A549 (cell line): ENCODE results near the gene MACF1. TPM values are rescaled to one million over a fixed set of nuclear protein-coding genes. Genes with fewer than 3 reads are reported as not detected.

Source experiments
- ATAC-seq, 2 experiments: fragments of 200-7000 bp in 1 of 2; fragments of >200 bp in 1 of 2; cut with Nextera tagmentation in 1 of 2; cut with Tn5 transposase in 1 of 2; 3 replicates each; pipeline versions ENCODE4 v1.8.0 to v1.9.1; 2018 to 2020; ENCODE audit warnings: mild to moderate bottlenecking in 1 of 2, moderate library complexity in 1 of 2
- CTCF ChIA-PET: fragments of 300-600 bp; sonication (Branson Sonifier 250); formaldehyde crosslinking; extraction: SDS; loops from one replicate; lab custom pipeline; 2021; ENCODE audit warnings: antibody characterized with exemption, inconsistent platforms; lab: Yijun Ruan, JAX
- POLR2A ChIA-PET: fragments of 350-600 bp; formaldehyde crosslinking; extraction: SDS; loops from one replicate; lab custom pipeline; 2021; ENCODE audit warnings: antibody characterized with exemption, inconsistent platforms; lab: Yijun Ruan, JAX
- DNase-seq, 2 experiments: peaks; one replicate each; pipeline versions ENCODE4 v3.0.0 to v3.0.0-alpha.2; 2011 to 2016; ENCODE audit warnings: low read depth in 1 of 2, low spot score in 1 of 2
- FAIRE-seq: peaks from 2 replicates; lab custom pipeline; 2011; peaks lifted over from hg19 to GRCh38; lab: Jason Lieb, UNC
- H3K27ac ChIP-seq, 2 experiments: fragments of >200 bp; sonication (Bioruptor Twin); formaldehyde crosslinking; 3 replicates each; pipeline ENCODE4 v1.5.1; 2016 to 2017
- H3K4me1 ChIP-seq: fragments of >200 bp; sonication (Bioruptor Twin); formaldehyde crosslinking; 3 replicates; pipeline ENCODE4 v1.6.1; 2016
- H3K4me2 ChIP-seq: fragments of >200 bp; sonication (Bioruptor Twin); formaldehyde crosslinking; 3 replicates; pipeline ENCODE4 v1.6.1; 2016
- H3K4me3 ChIP-seq: fragments of >200 bp; sonication (Bioruptor Twin); formaldehyde crosslinking; 3 replicates; pipeline ENCODE4 v1.5.1; 2016
- H3K9me3 ChIP-seq: fragments of >200 bp; sonication (Bioruptor Twin); formaldehyde crosslinking; 3 replicates; pipeline ENCODE4 v1.6.1; 2016
- BCL3 ChIP-seq: fragments of >200 bp; sonication (Bioruptor Twin); formaldehyde crosslinking; IDR thresholded peaks from 3 replicates; pipeline ENCODE4 v1.6.1; 2016
- CBX2 ChIP-seq: fragments of 200-600 bp; sonication (generic); IDR thresholded peaks from 2 replicates; pipeline ENCODE4 v1.6.1; 2016; ENCODE audit warnings: low read depth, mild to moderate bottlenecking, borderline replicate concordance
- CBX8 ChIP-seq: fragments of 200-600 bp; sonication (generic); IDR thresholded peaks from 2 replicates; pipeline ENCODE4 v1.6.1; 2016
- CHD2 ChIP-seq: fragments of 150-350 bp; IDR thresholded peaks from 2 replicates; pipeline ENCODE4 v1.6.1; 2014; ENCODE audit warnings: low read length; ENCODE audit not compliant: partially characterized antibody
- CHD4 ChIP-seq: fragments of 200-600 bp; sonication (generic); IDR thresholded peaks from 2 replicates; pipeline ENCODE4 v1.6.1; 2016; ENCODE audit warnings: antibody characterized with exemption, mild to moderate bottlenecking, borderline replicate concordance
- E2F6 ChIP-seq: IDR thresholded peaks from 2 replicates; pipeline ENCODE4 v1.6.1; 2012; ENCODE audit warnings: low read depth, borderline replicate concordance
- EHMT2 ChIP-seq: fragments of 200-600 bp; sonication (generic); IDR thresholded peaks from 2 replicates; pipeline ENCODE4 v1.6.1; 2016; ENCODE audit warnings: antibody characterized with exemption, low read depth, mild to moderate bottlenecking, moderate library complexity
- EP300 ChIP-seq, 2 experiments: fragments of >200 bp; sonication (Bioruptor Twin); formaldehyde crosslinking; IDR thresholded peaks; 2 replicates in 1 of 2; 3 replicates in 1 of 2; pipeline ENCODE4 v1.6.1; 2016 to 2017
- ESRRA ChIP-seq: fragments of 150-350 bp; IDR thresholded peaks from 2 replicates; pipeline ENCODE4 v1.6.1; 2014; ENCODE audit warnings: mild to moderate bottlenecking, low read length, borderline replicate concordance
- FOXS1 ChIP-seq: fragments of 250-450 bp; sonication (Bioruptor Pico); IDR thresholded peaks from 2 replicates; pipeline ENCODE4 v1.5.0; 2020; ENCODE audit warnings: mild to moderate bottlenecking, moderate library complexity
- HDAC2 ChIP-seq: fragments of 200-600 bp; sonication (generic); IDR thresholded peaks from 2 replicates; pipeline ENCODE4 v1.6.1; 2016
- HEYL ChIP-seq: fragments of 250-450 bp; sonication (Bioruptor Pico); IDR thresholded peaks from 2 replicates; pipeline ENCODE4 v1.8.0; 2021; ENCODE audit warnings: mild to moderate bottlenecking, moderate library complexity
- HMGXB4 ChIP-seq: fragments of 250-450 bp; sonication (Bioruptor Pico); IDR thresholded peaks from 2 replicates; pipeline ENCODE4 v1.5.0; 2021; ENCODE audit warnings: mild to moderate bottlenecking, moderate library complexity, borderline replicate concordance
- HOXA7 ChIP-seq: fragments of 250-450 bp; sonication (Bioruptor Pico); IDR thresholded peaks from 2 replicates; pipeline ENCODE4 v1.5.0; 2020; ENCODE audit warnings: mild to moderate bottlenecking, moderate library complexity
- JUNB ChIP-seq: fragments of >200 bp; sonication (Bioruptor Twin); formaldehyde crosslinking; IDR thresholded peaks from 2 replicates; pipeline ENCODE4 v1.6.1; 2016
- KDM1A ChIP-seq: fragments of 200-600 bp; sonication (generic); IDR thresholded peaks from 2 replicates; pipeline ENCODE4 v1.6.1; 2016; ENCODE audit warnings: low read depth, mild to moderate bottlenecking
- MAFK ChIP-seq: fragments of 450-650 bp; IDR thresholded peaks from 2 replicates; pipeline ENCODE4 v1.6.1; 2014; ENCODE audit not compliant: partially characterized antibody
- MAZ ChIP-seq: fragments of 150-350 bp; IDR thresholded peaks from 2 replicates; pipeline ENCODE4 v1.6.1; 2014; ENCODE audit warnings: antibody characterized with exemption, low read depth, low read length, borderline replicate concordance
- MYC ChIP-seq: IDR thresholded peaks from 2 replicates; pipeline ENCODE4 v1.6.1; 2012; ENCODE audit warnings: mild to moderate bottlenecking, inconsistent platforms, low read length, improper control_type of control experiment, borderline replicate concordance
- NFE2L2 ChIP-seq: fragments of 150-350 bp; conservative IDR thresholded peaks from 2 replicates; pipeline ENCODE4 v1.6.1; 2014; ENCODE audit warnings: low read length
- NPAS2 ChIP-seq: fragments of 250-450 bp; sonication (Bioruptor Pico); IDR thresholded peaks from 2 replicates; pipeline ENCODE4 v1.8.0; 2022; ENCODE audit warnings: mild to moderate bottlenecking, moderate library complexity, borderline replicate concordance
- NR3C1 ChIP-seq: fragments of >200 bp; sonication (Bioruptor Twin); formaldehyde crosslinking; IDR thresholded peaks from 3 replicates; pipeline ENCODE4 v1.6.1; 2017
- RARB ChIP-seq: fragments of 250-450 bp; sonication (Bioruptor Pico); IDR thresholded peaks from 2 replicates; pipeline ENCODE4 v1.8.0; 2021; ENCODE audit warnings: mild to moderate bottlenecking, moderate library complexity
- RCOR1 ChIP-seq: fragments of 150-350 bp; IDR thresholded peaks from 2 replicates; pipeline ENCODE4 v1.6.1; 2014; ENCODE audit warnings: antibody characterized with exemption, low read length, low read depth
- RFX5 ChIP-seq: fragments of 450-650 bp; IDR thresholded peaks from 2 replicates; pipeline ENCODE4 v1.7.1; 2014; ENCODE audit warnings: antibody characterized with exemption, mild to moderate bottlenecking, moderate library complexity
- RNF2 ChIP-seq: fragments of 200-600 bp; sonication (generic); IDR thresholded peaks from 2 replicates; pipeline ENCODE4 v1.6.1; 2016; ENCODE audit warnings: low read depth, mild to moderate bottlenecking, antibody characterized with exemption, moderate library complexity, borderline replicate concordance
- ZFP36 ChIP-seq: fragments of 450-650 bp; IDR thresholded peaks from 2 replicates; pipeline ENCODE4 v1.6.1; 2014; ENCODE audit warnings: borderline replicate concordance; ENCODE audit not compliant: partially characterized antibody
- ZSCAN20 ChIP-seq: fragments of 250-450 bp; sonication (Bioruptor Pico); IDR thresholded peaks from 2 replicates; pipeline ENCODE4 v1.8.0; 2022; ENCODE audit warnings: mild to moderate bottlenecking, moderate library complexity
- WGBS: methylation state at CpG from one replicate; pipeline ENCODE4 v1.1.6; 2017; ENCODE audit errors: missing lambda C conversion rate; 5-methylcytosine and 5-hydroxymethylcytosine counted together
- polyA plus RNA-seq, 4 experiments: library from polyadenylated mRNA; depleted of rRNA in 3 of 4; stranded (reverse); fragments of >200 nt; fragmentation: RNase III in 1 of 4; extraction: RNeasy Plus Mini Kit Qiagen cat#74134 plus additional on column Dnase treatment in 1 of 4; gene quantifications; 2 replicates in 3 of 4; 3 replicates in 1 of 4; pipeline ENCODE4 v1.2.3, GENCODE V29; 2011 to 2017

MACF1 gene
- polyA plus RNA-seq, 2 of the 4 experiments (the other 2 are of a cell fraction) = 45.7 to 64.2 TPM

GRCh38 chr1:39324888-39325287, 120.4 kb downstream of the MACF1 start:
- CTCF ChIA-PET = no interaction called here
- no peak for ATAC-seq

GRCh38 chr1:39326836-39327235, 122.3 kb downstream of the MACF1 start:
- no peak for ATAC-seq
- WGBS = 97% methylated on average over 1 of the region's 1 CpG
- Histone ChIP-seq H3K27ac (no peak overlapping the region), H3K4me2 (no peak overlapping the region), H3K9me3 (no peaks in the 10 kb centered on the region), H3K4me1 (no peaks in the 10 kb centered on the region), H3K4me3 (no peak overlapping the region)
- no peak for DNase-seq
- CTCF ChIA-PET = interaction anchor here (0.8 kb wide), 1 partner anchor 84 kb away, joined by 5 read pairs; no protein-coding TSS in a partner anchor
- no peak for FAIRE-seq
- TF ChIP-seq BCL3 (no peak), RCOR1 (no peak), HEYL (CRISPR knock-in tag) (no peak), NFE2L2 (no peak), JUNB (no peak), E2F6 (no peak), EHMT2 (no peak), EP300 (IDR thresholded peaks at IDR 0.05) (no peak), HDAC2 (no peak), KDM1A (no peak), NR3C1 (no peak), MYC (no peak), HMGXB4 (no peak), ZFP36 (no peak)
- POLR2A ChIA-PET = no interaction called here

More at GRCh38 chr1:39324888-39325287, 120.4 kb downstream of the MACF1 start:
- Histone ChIP-seq H3K27ac (no peak overlapping the region), H3K9me3 (no peaks in the 10 kb centered on the region), H3K4me2 (no peak overlapping the region), H3K4me1 (no peaks in the 10 kb centered on the region), H3K4me3 (no peak overlapping the region)
- TF ChIP-seq MAZ (no peak), HOXA7 (CRISPR knock-in tag) (no peak), CHD2 (no peak), MAFK (no peak), CHD4 (no peak), CBX2 (no peak), CBX8 (no peak), ZSCAN20 (no peak), RARB (CRISPR knock-in tag) (no peak), JUNB (no peak), HDAC2 (no peak), NPAS2 (CRISPR knock-in tag) (no peak), RNF2 (no peak), RFX5 (no peak), ESRRA (no peak), FOXS1 (no peak), EHMT2 (no peak)
- POLR2A ChIA-PET = no interaction called here
- WGBS = 99% methylated on average over 2 of the region's 2 CpGs
- DNase-seq (no peak), FAIRE-seq (no peak)
